Mucosa of descending colon (tissue), 3 donors: ENCODE results near the gene PCDH20. TPM values are rescaled to one million over a fixed set of nuclear protein-coding genes. Genes with fewer than 3 reads are reported as not detected.

ENCODE experiments used
- ATAC-seq: fragments of 200-7000 bp; cut with Tn5 transposase; one replicate; pipeline ENCODE4 v1.9.1; 2020; ENCODE audit warnings: mild to moderate bottlenecking, moderate library complexity
- DNase-seq, 3 donors: peaks; one replicate each; pipeline ENCODE4 v3.0.0-alpha.2; 2020
- H3K36me3 ChIP-seq: fragments of 200-600 bp; one replicate; pipeline ENCODE4 v1.8.0; 2021; ENCODE audit warnings: low read depth, mild to moderate bottlenecking
- H3K4me1 ChIP-seq: fragments of 200-600 bp; one replicate; pipeline ENCODE4 v1.8.0; 2021; ENCODE audit warnings: low read depth, mild to moderate bottlenecking
- H3K4me3 ChIP-seq: fragments of 200-600 bp; one replicate; pipeline ENCODE4 v1.8.0; 2021; ENCODE audit warnings: mild to moderate bottlenecking
- H3K9me3 ChIP-seq: fragments of 200-600 bp; one replicate; pipeline ENCODE4 v1.8.0; 2021; ENCODE audit warnings: mild to moderate bottlenecking
- CTCF ChIP-seq: fragments of 200-600 bp; IDR thresholded peaks from one replicate; pipeline ENCODE4 v1.8.0; 2022; ENCODE audit warnings: antibody characterized with exemption, mild to moderate bottlenecking
- intact Hi-C, 2 donors: fragments of 100-400 bp; cut with DNase I in 1 of 2; cut with micrococcal nuclease in 1 of 2; formaldehyde crosslinking; loops; one replicate each; pipeline versions ENCODE4 v1.11.0 to v1.11.1; 2022; cut with DNase I, micrococcal nuclease
- total RNA-seq, 3 donors: library from RNA; stranded (reverse); fragmentation: NEBNext Ultra II Directional in 2 of 3; extraction: Animal tissue kit (Norgen Biotek cat#: 25700) in 2 of 3; gene quantifications; one replicate each; pipeline versions ENCODE4 v1.2.1 to v1.2.4, GENCODE V29; 2021 to 2023
- donor health status: DM: no; HTN: no; CAD: no; lungs with moderate emphysema.
- donor health status: DM: no; HTN: no; CAD: no.
- donor health status: DM: no; HTN: yes; CAD: no.

The PCDH20 gene
- total RNA-seq, 3 donors from 2014 or later: 2.2 to 12.5 (median 6.3) TPM

- Histone ChIP-seq H3K9me3 (no peaks in the 10 kb centered on the region), H3K4me1 (peaks cover 4% of the 10 kb centered on the region), H3K4me3 (no peak overlapping the region), H3K36me3 (no peaks in the 10 kb centered on the region)
- intact Hi-C loops: no loop called here
- TF ChIP-seq CTCF: no peak
- ATAC-seq (no peak), DNase-seq (no peak)
Measured at GRCh38 chr13:61410266-61410665, 5.4 kb downstream of the PCDH20 start.

GRCh38 chr13:61408571-61408970 lies 7.1 kb downstream of the PCDH20 start:
- TF ChIP-seq CTCF: no peak
- intact Hi-C loops: no loop called here
- Histone ChIP-seq H3K4me3 (no peak overlapping the region), H3K9me3 (no peaks in the 10 kb centered on the region), H3K36me3 (no peaks in the 10 kb centered on the region), H3K4me1 (no peaks in the 10 kb centered on the region)
- ATAC-seq (no peak), DNase-seq (no peak)

GRCh38 chr13:61406275-61406674 lies 9.4 kb downstream of the PCDH20 start:
- no peak for TF ChIP-seq CTCF
- H3K4me3 ChIP-seq: no peak overlapping the region
- intact Hi-C loops: no loop called here
- DNase-seq (no peak), ATAC-seq (peak; percentile 24)
- no peaks in the 10 kb centered on the region for H3K9me3 ChIP-seq
- no peaks in the 10 kb centered on the region for H3K4me1 ChIP-seq
- H3K36me3 ChIP-seq: no peaks in the 10 kb centered on the region

- intact Hi-C loops: no loop called here
- Histone ChIP-seq H3K4me3 (no peak overlapping the region), H3K9me3 (no peaks in the 10 kb centered on the region), H3K36me3 (no peaks in the 10 kb centered on the region), H3K4me1 (no peaks in the 10 kb centered on the region)
- no peak for DNase-seq
- ATAC-seq: no peak
- TF ChIP-seq CTCF: no peak
Measured at GRCh38 chr13:61396121-61396520, 19.5 kb downstream of the PCDH20 start.

- Histone ChIP-seq H3K4me3 (no peak overlapping the region), H3K9me3 (no peaks in the 10 kb centered on the region), H3K4me1 (no peaks in the 10 kb centered on the region), H3K36me3 (no peaks in the 10 kb centered on the region)
- TF ChIP-seq CTCF: no peak
- no peak for DNase-seq
- intact Hi-C loops: no loop called here
- ATAC-seq: no peak
Measured at GRCh38 chr13:61391426-61391825, 24.2 kb downstream of the PCDH20 start.

GRCh38 chr13:61387694-61388093 lies 28.0 kb downstream of the PCDH20 start:
- Histone ChIP-seq H3K9me3 (no peaks in the 10 kb centered on the region), H3K4me3 (no peak overlapping the region), H3K36me3 (no peaks in the 10 kb centered on the region), H3K4me1 (no peaks in the 10 kb centered on the region)
- ATAC-seq: no peak
- TF ChIP-seq CTCF: no peak
- no peak for DNase-seq
- intact Hi-C loops: no loop called here
